CD14-positive monocyte (primary cell): ENCODE results near the gene CDK6. TPM values are rescaled to one million over a fixed set of nuclear protein-coding genes. Genes with fewer than 3 reads are reported as not detected.

Experiments
- DNase-seq, 3 donors: peaks; one replicate each; pipeline ENCODE4 v3.0.0-alpha.2; 2011 to 2022
- H2AFZ ChIP-seq: 2 replicates; pipeline ENCODE4 v1.6.0; 2012; ENCODE audit warnings: mild to moderate bottlenecking, low read depth, low read length, inconsistent platforms; ENCODE audit not compliant: insufficient read depth, poor library complexity, severe bottlenecking
- H3K27ac ChIP-seq, 2 donors: 1 replicate in 1 of 2; 2 replicates in 1 of 2; pipeline ENCODE4 v1.5.1; 2012 to 2013; ENCODE audit warnings: low read length in 2 of 2, control low read depth in 1 of 2, inconsistent platforms in 1 of 2, low read depth in 1 of 2, mild to moderate bottlenecking in 1 of 2
- H3K27me3 ChIP-seq, 2 donors: one replicate each; pipeline versions ENCODE4 v1.6.0 to v1.6.1; 2011 to 2013; ENCODE audit warnings: low read length in 2 of 2; ENCODE audit not compliant: control insufficient read depth in 2 of 2, insufficient read depth in 2 of 2
- H3K36me3 ChIP-seq, 2 donors: replicated peaks in 1 of 2; 1 replicate in 1 of 2; 2 replicates in 1 of 2; pipeline versions ENCODE4 v1.5.1 to v1.6.1; 2012 to 2013; ENCODE audit warnings: low read length in 2 of 2, control low read depth in 1 of 2, inconsistent platforms in 1 of 2, mild to moderate bottlenecking in 1 of 2; ENCODE audit not compliant: insufficient read depth in 2 of 2, control insufficient read depth in 1 of 2
- H3K4me1 ChIP-seq, 2 donors: 1 replicate in 1 of 2; 2 replicates in 1 of 2; pipeline versions ENCODE4 v1.5.1 to v1.6.1; 2012 to 2013; ENCODE audit warnings: low read length in 2 of 2, control low read depth in 1 of 2, inconsistent platforms in 1 of 2, mild to moderate bottlenecking in 1 of 2, moderate library complexity in 1 of 2; ENCODE audit not compliant: insufficient read depth in 2 of 2, control insufficient read depth in 1 of 2
- H3K4me2 ChIP-seq: replicated peaks from 2 replicates; pipeline ENCODE3; 2012; ENCODE audit warnings: low read length, moderate library complexity, mild to moderate bottlenecking; ENCODE audit not compliant: poor library complexity, severe bottlenecking; ENCODE audit errors: extremely low read depth
- H3K4me3 ChIP-seq, 3 experiments: fragments of 200-600 bp in 1 of 3; sonication (generic) in 1 of 3; replicated peaks in 1 of 3; 1 replicate in 2 of 3; 2 replicates in 1 of 3; pipeline ENCODE4 v1.5.1; 2011 to 2013; ENCODE audit warnings: low read length in 3 of 3, mild to moderate bottlenecking in 3 of 3, control low read depth in 2 of 3, low read depth in 2 of 3, inconsistent platforms in 1 of 3, moderate library complexity in 1 of 3
- H3K79me2 ChIP-seq: 2 replicates; pipeline ENCODE4 v1.6.0; 2012; ENCODE audit warnings: mild to moderate bottlenecking, control low read depth, inconsistent platforms, low read length, moderate library complexity; ENCODE audit not compliant: insufficient read depth
- H3K9ac ChIP-seq: 2 replicates; pipeline ENCODE4 v1.6.0; 2017; ENCODE audit warnings: low read length, mild to moderate bottlenecking; ENCODE audit not compliant: insufficient read depth, poor library complexity, severe bottlenecking
- H3K9me3 ChIP-seq, 2 donors: replicated peaks in 1 of 2; 1 replicate in 1 of 2; 2 replicates in 1 of 2; pipeline versions ENCODE4 v1.5.1 to v1.6.1; 2012 to 2013; ENCODE audit warnings: low read length in 2 of 2, control low read depth in 1 of 2; ENCODE audit not compliant: control insufficient read depth in 1 of 2, insufficient read depth in 1 of 2
- H4K20me1 ChIP-seq: 2 replicates; pipeline ENCODE4 v1.6.0; 2012; ENCODE audit warnings: mild to moderate bottlenecking, low read length, control low read depth, moderate library complexity; ENCODE audit not compliant: insufficient read depth
- H3K27ac Mint-ChIP-seq, 7 donors: one replicate each; pipeline ENCODE4 v1.8.0; 2020; ENCODE audit warnings: mild to moderate bottlenecking in 7 of 7, mixed read lengths in 7 of 7, moderate library complexity in 6 of 7, inconsistent platforms in 2 of 7
- H3K27me3 Mint-ChIP-seq, 3 donors: one replicate each; pipeline ENCODE4 v1.8.0; 2021 to 2022; ENCODE audit warnings: low read depth in 3 of 3, mild to moderate bottlenecking in 3 of 3, mixed read lengths in 3 of 3, moderate library complexity in 3 of 3, inconsistent platforms in 1 of 3
- H3K36me3 Mint-ChIP-seq, 2 donors: one replicate each; pipeline ENCODE4 v1.8.0; 2020; ENCODE audit warnings: mixed read lengths in 2 of 2, inconsistent platforms in 1 of 2, mild to moderate bottlenecking in 1 of 2
- H3K4me1 Mint-ChIP-seq: one replicate; pipeline ENCODE4 v1.8.0; 2020; ENCODE audit warnings: mild to moderate bottlenecking, mixed read lengths
- H3K4me3 Mint-ChIP-seq, 2 donors: one replicate each; pipeline ENCODE4 v1.8.0; 2020; ENCODE audit warnings: mild to moderate bottlenecking in 2 of 2, mixed read lengths in 2 of 2, moderate library complexity in 1 of 2
- H3K9me3 Mint-ChIP-seq, 7 donors: one replicate each; pipeline ENCODE4 v1.8.0; 2020 to 2022; ENCODE audit warnings: mixed read lengths in 7 of 7, mild to moderate bottlenecking in 6 of 7, moderate library complexity in 6 of 7, inconsistent platforms in 2 of 7
- WGBS: methylation state at CpG from one replicate; pipeline ENCODE4 v1.1.5; 2013; ENCODE audit warnings: missing lambda C conversion rate; ENCODE audit not compliant: insufficient coverage; 5-methylcytosine and 5-hydroxymethylcytosine counted together
- intact Hi-C, 2 donors: fragments of 100-400 bp; cut with micrococcal nuclease; formaldehyde crosslinking; loops; one replicate each; pipeline versions ENCODE4 v1.15.0 to v1.15.1; 2023
- polyA plus RNA-seq, 3 donors: library from polyadenylated mRNA; depleted of rRNA in 1 of 3; unstranded in 2 of 3; stranded (reverse) in 1 of 3; fragments of 300-500 nt in 2 of 3; fragments of >200 nt in 1 of 3; fragmentation: Illumina TruSeq in 2 of 3; gene quantifications; 1 replicate in 2 of 3; 2 replicates in 1 of 3; pipeline ENCODE4 v1.2.3, GENCODE V29; 2012 to 2021
- TF ChIP-seq, protein P1 (sequence below): fragments of 200-600 bp; IDR thresholded peaks from one replicate; pipeline ENCODE4 v1.8.0; 2022; ENCODE audit warnings: antibody characterized with exemption, mild to moderate bottlenecking

Gene CDK6
- polyA plus RNA-seq, 3 donors, result 3.4 to 4.3 (median 3.8) TPM

DNA sequence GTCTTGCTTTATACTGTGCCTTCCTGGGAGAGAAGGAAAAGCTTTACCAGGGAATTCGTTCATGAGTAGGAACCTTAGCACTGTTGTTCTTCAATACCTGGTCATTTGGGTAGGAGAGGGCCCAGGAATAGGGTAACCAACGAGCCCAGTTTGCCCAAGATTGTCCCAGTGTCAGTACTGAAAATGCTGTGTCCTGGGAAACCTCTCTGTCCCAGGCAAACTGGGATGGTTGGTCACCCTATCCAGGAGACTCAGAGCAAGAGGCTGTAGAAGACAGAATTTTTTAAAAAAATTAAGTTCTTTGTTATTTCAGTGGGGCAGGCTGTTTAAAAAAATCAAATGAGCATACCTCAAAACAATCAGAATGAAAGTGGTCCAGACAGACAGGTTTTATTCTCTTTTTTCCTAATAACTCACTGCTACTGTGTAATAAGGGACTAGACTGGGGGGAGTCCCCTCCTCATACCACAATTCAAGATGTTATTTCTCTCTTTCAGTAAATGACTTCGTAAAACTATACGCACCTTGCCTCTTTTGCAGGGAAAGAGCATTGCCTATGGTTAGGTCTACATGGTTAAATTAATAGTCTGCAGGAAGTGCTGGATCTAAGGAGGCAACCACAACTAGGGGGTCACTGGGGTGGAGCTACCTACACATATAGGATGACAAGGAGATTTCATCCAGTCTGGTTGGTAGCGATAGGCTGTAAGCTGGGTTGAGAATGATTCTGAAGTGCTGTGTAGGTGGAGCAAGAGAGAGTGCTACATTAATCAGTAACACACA, 205.1 kb downstream of the CDK6 start:
- no peaks in the 10 kb centered on the region for H3K9me3 ChIP-seq
- H3K4me1 Mint-ChIP-seq, result peaks cover 42% of the 10 kb centered on the region

GRCh38 chr7:92629779-92630178, 206.6 kb downstream of the CDK6 start:
- TF ChIP-seq, protein P1, sequence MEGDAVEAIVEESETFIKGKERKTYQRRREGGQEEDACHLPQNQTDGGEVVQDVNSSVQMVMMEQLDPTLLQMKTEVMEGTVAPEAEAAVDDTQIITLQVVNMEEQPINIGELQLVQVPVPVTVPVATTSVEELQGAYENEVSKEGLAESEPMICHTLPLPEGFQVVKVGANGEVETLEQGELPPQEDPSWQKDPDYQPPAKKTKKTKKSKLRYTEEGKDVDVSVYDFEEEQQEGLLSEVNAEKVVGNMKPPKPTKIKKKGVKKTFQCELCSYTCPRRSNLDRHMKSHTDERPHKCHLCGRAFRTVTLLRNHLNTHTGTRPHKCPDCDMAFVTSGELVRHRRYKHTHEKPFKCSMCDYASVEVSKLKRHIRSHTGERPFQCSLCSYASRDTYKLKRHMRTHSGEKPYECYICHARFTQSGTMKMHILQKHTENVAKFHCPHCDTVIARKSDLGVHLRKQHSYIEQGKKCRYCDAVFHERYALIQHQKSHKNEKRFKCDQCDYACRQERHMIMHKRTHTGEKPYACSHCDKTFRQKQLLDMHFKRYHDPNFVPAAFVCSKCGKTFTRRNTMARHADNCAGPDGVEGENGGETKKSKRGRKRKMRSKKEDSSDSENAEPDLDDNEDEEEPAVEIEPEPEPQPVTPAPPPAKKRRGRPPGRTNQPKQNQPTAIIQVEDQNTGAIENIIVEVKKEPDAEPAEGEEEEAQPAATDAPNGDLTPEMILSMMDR, result no peak
- Histone ChIP-seq H3K4me2 (no peak overlapping the region), H3K4me1 (peaks cover 24 to 39% of the 10 kb centered on the region in 2 donors), H3K27ac (no peak overlapping the region), H4K20me1 (no peaks in the 10 kb centered on the region), H3K4me3 (no peak overlapping the region), H3K9ac (no peak overlapping the region), H3K9me3 (no peaks in the 10 kb centered on the region), H3K79me2 (peaks cover 7% of the 10 kb centered on the region), H3K27me3 (no peaks in the 10 kb centered on the region), H2AFZ (no peak overlapping the region), H3K36me3 (no peaks in the 10 kb centered on the region)
- no peak for DNase-seq
- no peaks in the 10 kb centered on the region for H3K27me3 Mint-ChIP-seq
- peaks cover 2 to 7% of the 10 kb centered on the region in 2 donors for H3K36me3 Mint-ChIP-seq
- H3K4me3 Mint-ChIP-seq, result no peak overlapping the region
- no CpG with 5 or more reads among the region's 2 CpGs for WGBS
- H3K4me1 Mint-ChIP-seq, result peaks cover 41% of the 10 kb centered on the region
- intact Hi-C loops, result loop anchor here in 1 of 2 donors (5.0 kb wide), 1 partner anchor 103 kb away; no protein-coding TSS in a partner anchor
- no peak overlapping the region for H3K27ac Mint-ChIP-seq
- peaks cover 0 to 9% (median 5%) of the 10 kb centered on the region in 7 donors for H3K9me3 Mint-ChIP-seq

More for the DNA sequence above, 205.1 kb downstream of the CDK6 start:
- H3K4me2 ChIP-seq, result no peak overlapping the region
- no peak overlapping the region for H3K27ac ChIP-seq
- DNase-seq, result no peak
- no peaks in the 10 kb centered on the region for H4K20me1 ChIP-seq
- TF ChIP-seq, protein P1, result no peak
- no peaks in the 10 kb centered on the region for H3K27me3 Mint-ChIP-seq
- no peak overlapping the region for H3K4me3 ChIP-seq
- H3K9ac ChIP-seq, result no peak overlapping the region
- peak overlapping the region in 3 of 7 donors; percentile 7 to 26 (median 20) for H3K27ac Mint-ChIP-seq
- peaks cover 38 to 44% of the 10 kb centered on the region in 2 donors for H3K4me1 ChIP-seq
- no peak overlapping the region for H3K4me3 Mint-ChIP-seq
- no peaks in the 10 kb centered on the region for H3K36me3 ChIP-seq
- H3K36me3 Mint-ChIP-seq, result peaks cover 2 to 7% of the 10 kb centered on the region in 2 donors
- 84% methylated on average over 2 of the region's 5 CpGs for WGBS
- H3K79me2 ChIP-seq, result peaks cover 8% of the 10 kb centered on the region
- H2AFZ ChIP-seq, result no peak overlapping the region
- no peaks in the 10 kb centered on the region for H3K27me3 ChIP-seq
- intact Hi-C loops, result loop anchor here in 1 of 2 donors (5.0 kb wide), 1 partner anchor 101 kb away; no protein-coding TSS in a partner anchor
- peaks cover 0 to 9% (median 5%) of the 10 kb centered on the region in 7 donors for H3K9me3 Mint-ChIP-seq
